ENCODE data around the gene CPED1. TPM values are rescaled to one million over a fixed set of nuclear protein-coding genes. Genes with fewer than 3 reads are reported as not detected.

The CPED1 gene
- total RNA-seq, 2 experiments from 2014 or later, result not detected

GRCh38 chr7:121157885-121158590, 169.5 kb downstream of the CPED1 start:
- ChIA-PET CTCF (no interaction called here), POLR2A (no interaction called here)
- no peak for DNase-seq
- no peak for ATAC-seq
- no peaks in the 10 kb centered on the region for H3K4me1 Mint-ChIP-seq (ENCODE audit: low read depth)
- no peak overlapping the region for H3K4me3 Mint-ChIP-seq
- H3K27me3 Mint-ChIP-seq (ENCODE audit: low read depth), result peaks cover 2% of the 10 kb centered on the region
- no peaks in the 10 kb centered on the region for H3K9me3 Mint-ChIP-seq (ENCODE audit: insufficient read depth)
- H3K36me3 Mint-ChIP-seq (ENCODE audit: low read depth), result no peaks in the 10 kb centered on the region
- no peak overlapping the region for H3K27ac Mint-ChIP-seq

GRCh38 chr7:121158665-121159064, 170.2 kb downstream of the CPED1 start:
- H3K27me3 Mint-ChIP-seq (ENCODE audit: low read depth), result no peaks in the 10 kb centered on the region
- DNase-seq (no peak), ATAC-seq (no peak)
- H3K36me3 Mint-ChIP-seq (ENCODE audit: low read depth), result no peaks in the 10 kb centered on the region
- no peaks in the 10 kb centered on the region for H3K4me1 Mint-ChIP-seq (ENCODE audit: low read depth)
- ChIA-PET CTCF (no interaction called here), POLR2A (no interaction called here)
- H3K27ac Mint-ChIP-seq, result no peak overlapping the region
- no peaks in the 10 kb centered on the region for H3K9me3 Mint-ChIP-seq (ENCODE audit: insufficient read depth)
- no peak overlapping the region for H3K4me3 Mint-ChIP-seq

- Mint-ChIP-seq H3K27ac (no peak overlapping the region), H3K9me3 (ENCODE audit: insufficient read depth) (no peaks in the 10 kb centered on the region), H3K36me3 (ENCODE audit: low read depth) (no peaks in the 10 kb centered on the region), H3K27me3 (ENCODE audit: low read depth) (no peaks in the 10 kb centered on the region), H3K4me1 (ENCODE audit: low read depth) (no peaks in the 10 kb centered on the region), H3K4me3 (no peak overlapping the region)
- ChIA-PET CTCF (no interaction called here), POLR2A (no interaction called here)
- DNase-seq (no peak), ATAC-seq (no peak)
Measured at GRCh38 chr7:121159553-121159952, 171.0 kb downstream of the CPED1 start.

DNA sequence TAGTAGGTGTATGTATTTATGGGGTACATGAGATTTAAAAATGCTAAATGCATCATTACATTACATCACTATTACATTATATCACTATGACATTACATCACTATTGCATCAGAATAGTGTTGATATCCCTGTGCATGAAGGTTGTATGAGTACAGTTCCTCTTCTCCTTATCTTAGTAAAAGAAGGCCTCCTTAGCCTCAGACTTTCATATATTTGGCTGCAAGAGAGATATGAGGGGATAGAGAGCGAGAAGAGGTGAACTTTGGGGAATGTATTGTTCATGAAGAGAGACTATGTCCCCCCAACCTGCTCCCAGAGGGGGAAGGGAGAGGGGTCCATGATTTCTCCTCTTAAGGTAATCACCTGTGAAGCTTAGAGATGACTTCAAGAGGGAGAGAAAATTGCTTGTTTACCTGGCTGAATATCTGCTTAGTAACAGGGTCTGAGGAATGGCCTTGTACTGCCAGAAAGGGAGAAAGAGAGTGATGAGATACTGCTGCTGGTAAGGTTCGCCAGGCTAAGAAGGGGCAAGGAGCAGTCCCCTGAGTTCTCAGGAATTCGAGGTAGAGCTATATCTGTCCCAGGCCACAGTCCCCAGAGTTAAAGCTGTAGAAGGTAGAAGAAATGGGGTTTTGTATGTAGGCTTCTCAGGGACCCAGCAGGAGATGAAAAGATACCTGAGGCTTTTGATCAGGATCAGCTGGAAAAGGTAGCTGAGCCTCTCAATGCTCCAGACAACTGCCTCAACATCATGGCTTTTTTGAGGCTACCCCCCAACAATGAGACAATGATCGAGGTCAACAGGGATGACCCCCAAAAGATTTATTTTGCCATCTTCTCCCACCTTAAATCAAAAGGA, 171.9 kb downstream of the CPED1 start:
- Mint-ChIP-seq H3K36me3 (ENCODE audit: low read depth) (no peaks in the 10 kb centered on the region), H3K4me1 (ENCODE audit: low read depth) (no peaks in the 10 kb centered on the region), H3K27ac (no peak overlapping the region), H3K27me3 (ENCODE audit: low read depth) (peaks cover under 1% of the 10 kb centered on the region), H3K4me3 (no peak overlapping the region), H3K9me3 (ENCODE audit: insufficient read depth) (no peaks in the 10 kb centered on the region)
- DNase-seq (no peak), ATAC-seq (no peak)
- ChIA-PET CTCF (no interaction called here), POLR2A (no interaction called here)

DNA sequence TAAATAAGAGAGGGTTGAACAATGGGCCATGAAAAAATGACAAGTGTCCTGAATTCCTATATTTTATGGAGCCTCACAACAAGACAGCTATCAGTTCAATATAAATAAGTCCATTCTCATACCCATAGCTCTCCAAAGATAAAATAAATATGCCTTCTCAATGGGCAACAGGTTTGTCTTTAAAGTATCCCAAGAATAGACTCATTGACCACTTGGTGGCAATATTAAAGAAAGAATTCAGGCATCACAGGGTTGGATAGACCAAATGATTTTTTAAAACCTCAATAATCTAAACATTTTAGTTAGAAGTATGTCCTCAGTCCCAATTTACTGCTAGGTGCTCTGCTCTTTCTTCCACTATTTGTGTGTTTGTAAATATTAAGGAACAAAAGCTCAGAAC, 175.2 kb downstream of the CPED1 start:
- Mint-ChIP-seq H3K36me3 (ENCODE audit: low read depth) (no peaks in the 10 kb centered on the region), H3K4me3 (no peak overlapping the region), H3K9me3 (ENCODE audit: insufficient read depth) (no peaks in the 10 kb centered on the region), H3K27ac (no peak overlapping the region), H3K4me1 (ENCODE audit: low read depth) (no peaks in the 10 kb centered on the region), H3K27me3 (ENCODE audit: low read depth) (peaks cover 3% of the 10 kb centered on the region)
- DNase-seq (no peak), ATAC-seq (no peak)
- ChIA-PET POLR2A (no interaction called here), CTCF (no interaction called here)

DNA sequence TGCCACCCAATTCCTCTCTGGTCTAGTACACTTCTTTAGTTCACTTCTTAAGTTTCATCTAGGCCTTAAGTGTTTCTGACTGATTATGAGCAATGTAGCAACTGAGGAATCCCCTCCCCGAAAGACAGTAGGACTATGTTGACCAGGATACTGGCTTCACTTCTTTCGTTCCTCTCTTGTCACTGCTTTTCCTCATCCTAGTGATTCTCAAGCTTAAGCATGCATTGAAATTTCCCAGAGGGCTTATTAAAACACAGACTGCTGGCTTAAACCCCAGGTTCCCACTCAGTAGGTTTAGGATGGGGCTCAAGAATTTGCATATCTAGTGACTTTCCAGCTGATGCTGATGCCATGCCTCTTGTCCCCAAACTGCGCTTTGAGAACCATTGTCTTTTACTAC, 175.7 kb downstream of the CPED1 start:
- CTCF ChIA-PET, result no interaction called here
- no peak for ATAC-seq
- no peaks in the 10 kb centered on the region for H3K9me3 Mint-ChIP-seq (ENCODE audit: insufficient read depth)
- H3K27ac Mint-ChIP-seq, result no peak overlapping the region
- no peak overlapping the region for H3K4me3 Mint-ChIP-seq
- POLR2A ChIA-PET, result no interaction called here
- no peak for DNase-seq
- peaks cover 3% of the 10 kb centered on the region for H3K27me3 Mint-ChIP-seq (ENCODE audit: low read depth)
- H3K4me1 Mint-ChIP-seq (ENCODE audit: low read depth), result no peaks in the 10 kb centered on the region
- H3K36me3 Mint-ChIP-seq (ENCODE audit: low read depth), result no peaks in the 10 kb centered on the region

GRCh38 chr7:121166916-121167315, 178.4 kb downstream of the CPED1 start:
- Mint-ChIP-seq H3K27ac (no peak overlapping the region), H3K9me3 (ENCODE audit: insufficient read depth) (no peaks in the 10 kb centered on the region), H3K27me3 (ENCODE audit: low read depth) (peaks cover 5% of the 10 kb centered on the region), H3K4me1 (ENCODE audit: low read depth) (no peaks in the 10 kb centered on the region), H3K4me3 (no peak overlapping the region), H3K36me3 (ENCODE audit: low read depth) (no peaks in the 10 kb centered on the region)
- ChIA-PET POLR2A (no interaction called here), CTCF (no interaction called here)
- DNase-seq, result no peak
- no peak for ATAC-seq

DNA sequence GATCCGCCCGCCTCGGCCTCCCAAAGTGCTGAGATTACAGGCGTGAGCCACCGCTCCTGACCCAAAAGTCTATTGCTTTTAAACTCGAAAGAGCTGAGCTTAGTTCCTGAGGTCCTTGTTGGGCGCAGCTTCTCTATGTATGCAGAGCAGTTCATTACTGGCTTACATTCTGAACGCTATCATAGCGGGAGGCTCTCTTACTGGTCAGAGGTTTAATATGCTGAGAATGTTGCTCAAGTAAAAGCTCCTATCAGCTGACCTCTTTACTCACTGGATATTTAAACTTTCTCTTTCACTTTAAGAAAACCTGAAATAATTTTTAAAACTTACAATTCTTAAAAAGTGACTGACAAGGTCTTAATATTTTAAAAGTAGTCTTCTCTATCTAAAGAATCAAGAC, 179.5 kb downstream of the CPED1 start:
- DNase-seq (no peak), ATAC-seq (no peak)
- H3K4me3 Mint-ChIP-seq, result no peak overlapping the region
- ChIA-PET POLR2A (no interaction called here), CTCF (interaction anchor here (1.0 kb wide), 1 partner anchor 60 kb away, joined by 3 read pairs; no protein-coding TSS in a partner anchor)
- H3K36me3 Mint-ChIP-seq (ENCODE audit: low read depth), result no peaks in the 10 kb centered on the region
- no peak overlapping the region for H3K27ac Mint-ChIP-seq
- peaks cover 5% of the 10 kb centered on the region for H3K27me3 Mint-ChIP-seq (ENCODE audit: low read depth)
- H3K9me3 Mint-ChIP-seq (ENCODE audit: insufficient read depth), result no peaks in the 10 kb centered on the region
- no peaks in the 10 kb centered on the region for H3K4me1 Mint-ChIP-seq (ENCODE audit: low read depth)

DNA sequence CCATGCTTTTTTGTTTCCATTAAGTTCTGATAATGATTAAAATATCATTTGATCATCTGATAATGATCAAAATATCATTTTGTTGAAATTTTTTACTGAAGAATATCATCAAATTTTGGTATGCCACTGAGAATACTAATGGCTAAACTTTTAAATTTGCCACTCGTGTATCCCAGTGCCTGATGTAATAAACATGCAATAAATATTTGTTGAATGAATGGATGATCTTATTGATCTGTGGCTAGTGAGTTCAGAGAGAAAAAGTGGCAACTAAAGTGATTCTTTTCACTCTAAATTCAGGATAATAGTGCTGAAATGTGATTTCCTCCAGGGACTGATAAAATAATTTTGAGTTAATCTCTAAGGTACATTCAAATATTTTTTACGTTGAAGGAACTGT, 181.0 kb downstream of the CPED1 start:
- H3K27me3 Mint-ChIP-seq (ENCODE audit: low read depth), result peaks cover 7% of the 10 kb centered on the region
- ATAC-seq (no peak), DNase-seq (no peak)
- CTCF ChIA-PET, result no interaction called here
- H3K27ac Mint-ChIP-seq, result no peak overlapping the region
- no peaks in the 10 kb centered on the region for H3K4me1 Mint-ChIP-seq (ENCODE audit: low read depth)
- no peaks in the 10 kb centered on the region for H3K36me3 Mint-ChIP-seq (ENCODE audit: low read depth)
- no peak overlapping the region for H3K4me3 Mint-ChIP-seq
- no peaks in the 10 kb centered on the region for H3K9me3 Mint-ChIP-seq (ENCODE audit: insufficient read depth)
- POLR2A ChIA-PET, result no interaction called here

- ChIA-PET POLR2A (no interaction called here), CTCF (no interaction called here)
- Mint-ChIP-seq H3K27ac (no peak overlapping the region), H3K27me3 (ENCODE audit: low read depth) (peaks cover 6% of the 10 kb centered on the region), H3K4me1 (ENCODE audit: low read depth) (no peaks in the 10 kb centered on the region), H3K36me3 (ENCODE audit: low read depth) (no peaks in the 10 kb centered on the region), H3K4me3 (no peak overlapping the region), H3K9me3 (ENCODE audit: insufficient read depth) (no peaks in the 10 kb centered on the region)
- ATAC-seq (no peak), DNase-seq (no peak)
Measured at GRCh38 chr7:121172484-121172883, 184.0 kb downstream of the CPED1 start.

GRCh38 chr7:121175826-121176225, 187.3 kb downstream of the CPED1 start:
- H3K4me3 Mint-ChIP-seq, result no peak overlapping the region
- peaks cover 3% of the 10 kb centered on the region for H3K4me1 Mint-ChIP-seq (ENCODE audit: low read depth)
- no peak overlapping the region for H3K27ac Mint-ChIP-seq
- DNase-seq (no peak), ATAC-seq (no peak)
- ChIA-PET POLR2A (no interaction called here), CTCF (no interaction called here)
- H3K27me3 Mint-ChIP-seq (ENCODE audit: low read depth), result peaks cover 4% of the 10 kb centered on the region
- H3K9me3 Mint-ChIP-seq (ENCODE audit: insufficient read depth), result no peaks in the 10 kb centered on the region
- H3K36me3 Mint-ChIP-seq (ENCODE audit: low read depth), result no peaks in the 10 kb centered on the region

- H3K4me3 Mint-ChIP-seq, result no peak overlapping the region
- no peak overlapping the region for H3K27ac Mint-ChIP-seq
- peaks cover 7% of the 10 kb centered on the region for H3K27me3 Mint-ChIP-seq (ENCODE audit: low read depth)
- no peak for DNase-seq
- no peaks in the 10 kb centered on the region for H3K36me3 Mint-ChIP-seq (ENCODE audit: low read depth)
- H3K4me1 Mint-ChIP-seq (ENCODE audit: low read depth), result peaks cover 3% of the 10 kb centered on the region
- POLR2A ChIA-PET, result no interaction called here
- no peaks in the 10 kb centered on the region for H3K9me3 Mint-ChIP-seq (ENCODE audit: insufficient read depth)
- CTCF ChIA-PET, result no interaction called here
- no peak for ATAC-seq
Measured at GRCh38 chr7:121178452-121178851, 189.9 kb downstream of the CPED1 start.

Measured in activated CD8-positive, alpha-beta T cell treated with anti-CD3 and anti-CD28 coated beads, Interleukin-2, amount 10 ng/mL, durations not matched to agents 7 days and 5 days (primary cell).